Measurements from ENCODE around the gene LY6G6D.

DNA sequence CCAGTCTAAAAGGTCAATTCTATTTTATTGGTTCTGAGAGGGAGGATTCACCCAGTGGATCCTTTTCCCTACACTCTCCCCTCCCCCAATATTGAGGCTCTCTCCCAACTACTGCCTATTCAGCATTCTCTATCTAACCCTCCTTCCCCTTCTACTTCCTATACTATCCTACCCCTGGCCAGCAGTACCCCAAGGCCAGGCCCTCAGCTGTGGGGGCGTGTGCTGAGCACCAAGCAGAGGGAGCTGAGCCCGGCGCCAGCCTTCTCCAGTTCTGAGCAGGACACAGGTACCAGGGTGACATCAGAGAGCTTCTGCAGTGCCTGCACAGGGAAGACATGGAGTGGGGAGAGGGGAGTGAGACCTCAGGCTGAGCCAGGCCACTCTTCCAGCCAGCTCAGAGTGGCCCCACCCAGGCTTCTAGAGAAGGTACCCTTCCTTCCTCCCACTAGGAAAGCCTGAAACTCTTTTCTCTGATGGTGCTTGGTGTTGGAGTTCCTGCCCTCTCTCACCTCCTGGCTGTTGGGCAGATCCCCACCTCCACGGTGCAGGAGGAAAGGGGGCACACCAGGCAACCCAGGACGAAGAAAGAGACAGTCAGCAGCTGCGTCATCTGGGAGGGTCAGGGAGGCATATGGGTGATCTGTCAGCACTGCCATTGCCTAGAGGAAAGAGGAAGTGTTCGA is 12.0 kb downstream of the LY6G6D start:
- TF ChIP-seq, protein P1, sequence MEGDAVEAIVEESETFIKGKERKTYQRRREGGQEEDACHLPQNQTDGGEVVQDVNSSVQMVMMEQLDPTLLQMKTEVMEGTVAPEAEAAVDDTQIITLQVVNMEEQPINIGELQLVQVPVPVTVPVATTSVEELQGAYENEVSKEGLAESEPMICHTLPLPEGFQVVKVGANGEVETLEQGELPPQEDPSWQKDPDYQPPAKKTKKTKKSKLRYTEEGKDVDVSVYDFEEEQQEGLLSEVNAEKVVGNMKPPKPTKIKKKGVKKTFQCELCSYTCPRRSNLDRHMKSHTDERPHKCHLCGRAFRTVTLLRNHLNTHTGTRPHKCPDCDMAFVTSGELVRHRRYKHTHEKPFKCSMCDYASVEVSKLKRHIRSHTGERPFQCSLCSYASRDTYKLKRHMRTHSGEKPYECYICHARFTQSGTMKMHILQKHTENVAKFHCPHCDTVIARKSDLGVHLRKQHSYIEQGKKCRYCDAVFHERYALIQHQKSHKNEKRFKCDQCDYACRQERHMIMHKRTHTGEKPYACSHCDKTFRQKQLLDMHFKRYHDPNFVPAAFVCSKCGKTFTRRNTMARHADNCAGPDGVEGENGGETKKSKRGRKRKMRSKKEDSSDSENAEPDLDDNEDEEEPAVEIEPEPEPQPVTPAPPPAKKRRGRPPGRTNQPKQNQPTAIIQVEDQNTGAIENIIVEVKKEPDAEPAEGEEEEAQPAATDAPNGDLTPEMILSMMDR (IDR thresholded peaks at IDR 0.05; ENCODE audit: low read depth, low read length, poor library complexity, severe bottlenecking), result no peak
- TF ChIP-seq EZH2phosphoT487 (IDR thresholded peaks at IDR 0.05; ENCODE audit: borderline replicate concordance, low read length), result no peak
